ENCODE measurements around the gene BBS12. TPM values are rescaled to one million over a fixed set of nuclear protein-coding genes. Genes with fewer than 3 reads are reported as not detected.
"Not testable (repeated sequence)": the region's sequence is repeated elsewhere in the genome, so short reads cannot be mapped to it uniquely, and the experiment has no call there.

The BBS12 gene
- total RNA-seq, 2 experiments from 2014 or later, result 1.8 to 3.2 TPM

DNA sequence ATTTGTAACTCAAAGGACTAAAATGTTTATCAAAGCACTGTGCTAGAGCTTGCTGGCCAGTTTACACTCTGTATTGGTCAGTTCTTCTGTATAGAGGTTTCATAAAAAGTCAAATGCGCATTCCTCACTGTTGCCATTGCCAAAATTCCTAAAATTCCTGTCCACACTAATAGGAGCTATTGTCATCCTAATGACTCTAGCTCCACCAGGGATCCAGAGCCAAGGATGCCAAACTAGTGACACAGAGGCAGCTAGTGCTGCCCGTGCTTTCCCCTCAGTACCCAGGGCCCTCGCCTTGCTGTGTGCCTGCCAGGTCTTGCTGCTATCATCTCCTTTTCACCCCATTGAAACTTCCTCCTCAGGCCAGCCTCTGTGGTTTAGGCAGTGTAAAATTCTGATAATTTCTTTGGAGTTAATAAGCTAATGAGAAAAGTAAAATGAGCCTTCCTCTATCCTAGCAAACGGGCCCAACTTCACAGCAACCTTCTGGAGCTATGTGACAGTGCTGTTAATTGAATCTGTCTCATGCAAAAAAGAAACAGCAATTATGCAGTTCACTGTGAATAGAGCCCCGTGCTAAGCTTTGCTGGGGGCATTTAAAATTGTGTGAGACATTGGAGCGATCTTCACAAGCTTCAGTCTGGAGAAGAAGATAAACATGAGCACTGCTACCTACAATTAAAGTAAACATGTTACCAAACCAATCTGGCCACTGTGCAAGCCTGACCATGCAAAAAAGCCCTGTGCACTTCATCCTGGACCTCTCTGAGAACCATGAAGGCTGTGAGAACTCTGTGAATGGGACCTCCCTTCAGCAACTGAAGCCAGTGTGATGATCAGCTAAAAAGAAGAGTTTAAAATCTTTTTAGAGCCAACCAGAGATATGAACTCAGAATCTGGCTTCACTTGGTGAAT lies 51.1 kb downstream of the BBS12 start:
- BruUV-seq (replicated peaks), result no TSS peak
- CTCF ChIA-PET (ENCODE audit: unreplicated experiment), result no interaction called here

GRCh38 chr4:122784261-122784660 lies 51.8 kb downstream of the BBS12 start:
- TF ChIP-seq, protein P1, sequence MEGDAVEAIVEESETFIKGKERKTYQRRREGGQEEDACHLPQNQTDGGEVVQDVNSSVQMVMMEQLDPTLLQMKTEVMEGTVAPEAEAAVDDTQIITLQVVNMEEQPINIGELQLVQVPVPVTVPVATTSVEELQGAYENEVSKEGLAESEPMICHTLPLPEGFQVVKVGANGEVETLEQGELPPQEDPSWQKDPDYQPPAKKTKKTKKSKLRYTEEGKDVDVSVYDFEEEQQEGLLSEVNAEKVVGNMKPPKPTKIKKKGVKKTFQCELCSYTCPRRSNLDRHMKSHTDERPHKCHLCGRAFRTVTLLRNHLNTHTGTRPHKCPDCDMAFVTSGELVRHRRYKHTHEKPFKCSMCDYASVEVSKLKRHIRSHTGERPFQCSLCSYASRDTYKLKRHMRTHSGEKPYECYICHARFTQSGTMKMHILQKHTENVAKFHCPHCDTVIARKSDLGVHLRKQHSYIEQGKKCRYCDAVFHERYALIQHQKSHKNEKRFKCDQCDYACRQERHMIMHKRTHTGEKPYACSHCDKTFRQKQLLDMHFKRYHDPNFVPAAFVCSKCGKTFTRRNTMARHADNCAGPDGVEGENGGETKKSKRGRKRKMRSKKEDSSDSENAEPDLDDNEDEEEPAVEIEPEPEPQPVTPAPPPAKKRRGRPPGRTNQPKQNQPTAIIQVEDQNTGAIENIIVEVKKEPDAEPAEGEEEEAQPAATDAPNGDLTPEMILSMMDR (conservative IDR thresholded peaks at IDR 0.05; ENCODE audit: low read length), result no peak
- TF ChIP-seq EZH2phosphoT487 (IDR thresholded peaks at IDR 0.05; ENCODE audit: borderline replicate concordance, low read depth, low read length), result no peak
- H3K4me1 ChIP-seq (ENCODE audit: insufficient read depth, low read length, poor library complexity, severe bottlenecking), result no peaks in the 10 kb centered on the region
- H3K36me3 ChIP-seq (ENCODE audit: insufficient read depth, low read length), result no peaks in the 10 kb centered on the region
- H3K9me3 ChIP-seq (ENCODE audit: low read length), result no peaks in the 10 kb centered on the region
- no peak overlapping the region for H2AFZ ChIP-seq (ENCODE audit: low read length)
- DNase-seq (ENCODE audit: low spot score), result no peak
- ChIA-PET POLR2A (no interaction called here), CTCF (ENCODE audit: unreplicated experiment) (no interaction called here)
- no peak overlapping the region for H3K4me2 ChIP-seq (ENCODE audit: low read length)
- no peak overlapping the region for H3K4me3 ChIP-seq (ENCODE audit: low read depth, low read length, poor library complexity, severe bottlenecking)
- H3K27ac ChIP-seq (ENCODE audit: low read depth, low read length, poor library complexity, severe bottlenecking), result no peak overlapping the region
- H3K79me2 ChIP-seq (ENCODE audit: insufficient read depth, low read depth, low read length), result no peaks in the 10 kb centered on the region
- intact Hi-C loops (cut with micrococcal nuclease; ENCODE audit: unreplicated experiment), result no loop called here
- no TSS peak for BruUV-seq (replicated peaks)
- H4K20me1 ChIP-seq (ENCODE audit: insufficient read depth, low read length), result no peaks in the 10 kb centered on the region
- H3K9me2 ChIP-seq (ENCODE audit: insufficient read depth, low read length), result no peaks in the 10 kb centered on the region

More for the DNA sequence above, 51.1 kb downstream of the BBS12 start:
- H3K4me3 ChIP-seq (ENCODE audit: low read depth, low read length, poor library complexity, severe bottlenecking), result no peak overlapping the region
- no peaks in the 10 kb centered on the region for H3K9me2 ChIP-seq (ENCODE audit: insufficient read depth, low read length)
- no peak overlapping the region for H3K27ac ChIP-seq (ENCODE audit: low read depth, low read length, poor library complexity, severe bottlenecking)
- no peaks in the 10 kb centered on the region for H3K9me3 ChIP-seq (ENCODE audit: low read length)
- intact Hi-C loops (cut with micrococcal nuclease; ENCODE audit: unreplicated experiment), result no loop called here
- TF ChIP-seq, protein P1 (conservative IDR thresholded peaks at IDR 0.05; ENCODE audit: low read length), result no peak
- TF ChIP-seq EZH2phosphoT487 (IDR thresholded peaks at IDR 0.05; ENCODE audit: borderline replicate concordance, low read depth, low read length), result no peak
- no peaks in the 10 kb centered on the region for H4K20me1 ChIP-seq (ENCODE audit: insufficient read depth, low read length)
- POLR2A ChIA-PET, result interaction anchor here (0.6 to 0.8 kb wide), 2 partner anchors 30 to 136 kb away, joined by 3 read pairs; no protein-coding TSS in a partner anchor
- no peak overlapping the region for H2AFZ ChIP-seq (ENCODE audit: low read length)
- H3K4me1 ChIP-seq (ENCODE audit: insufficient read depth, low read length, poor library complexity, severe bottlenecking), result no peaks in the 10 kb centered on the region
- no peak overlapping the region for H3K4me2 ChIP-seq (ENCODE audit: low read length)
- H3K79me2 ChIP-seq (ENCODE audit: insufficient read depth, low read depth, low read length), result no peaks in the 10 kb centered on the region
- no peak for DNase-seq (ENCODE audit: low spot score)
- H3K36me3 ChIP-seq (ENCODE audit: insufficient read depth, low read length), result no peaks in the 10 kb centered on the region

- H3K27ac ChIP-seq (ENCODE audit: low read depth, low read length, poor library complexity, severe bottlenecking), result no peak overlapping the region
- no peak overlapping the region for H3K4me2 ChIP-seq (ENCODE audit: low read length)
- no peaks in the 10 kb centered on the region for H3K9me2 ChIP-seq (ENCODE audit: insufficient read depth, low read length)
- H3K4me3 ChIP-seq (ENCODE audit: low read depth, low read length, poor library complexity, severe bottlenecking), result no peak overlapping the region
- intact Hi-C loops (cut with micrococcal nuclease; ENCODE audit: unreplicated experiment), result no loop called here
- no peak overlapping the region for H2AFZ ChIP-seq (ENCODE audit: low read length)
- TF ChIP-seq, protein P1 (conservative IDR thresholded peaks at IDR 0.05; ENCODE audit: low read length), result no peak
- no peak for TF ChIP-seq EZH2phosphoT487 (IDR thresholded peaks at IDR 0.05; ENCODE audit: borderline replicate concordance, low read depth, low read length)
- POLR2A ChIA-PET, result no interaction called here
- BruUV-seq (replicated peaks), result no TSS peak
- CTCF ChIA-PET (ENCODE audit: unreplicated experiment), result no interaction called here
- H4K20me1 ChIP-seq (ENCODE audit: insufficient read depth, low read length), result no peaks in the 10 kb centered on the region
- no peaks in the 10 kb centered on the region for H3K9me3 ChIP-seq (ENCODE audit: low read length)
- H3K4me1 ChIP-seq (ENCODE audit: insufficient read depth, low read length, poor library complexity, severe bottlenecking), result no peaks in the 10 kb centered on the region
- no peaks in the 10 kb centered on the region for H3K79me2 ChIP-seq (ENCODE audit: insufficient read depth, low read depth, low read length)
- no peak for DNase-seq (ENCODE audit: low spot score)
- H3K36me3 ChIP-seq (ENCODE audit: insufficient read depth, low read length), result no peaks in the 10 kb centered on the region
These were observed 52.6 kb downstream of the BBS12 start for GRCh38 chr4:122785099-122785498.

GRCh38 chr4:122786296-122786695 lies 53.8 kb downstream of the BBS12 start:
- DNase-seq (ENCODE audit: low spot score), result not testable (repeated sequence)

More at GRCh38 chr4:122786296-122786695, 53.8 kb downstream of the BBS12 start:
- H2AFZ ChIP-seq (ENCODE audit: low read length); H3K79me2 ChIP-seq (ENCODE audit: insufficient read depth, low read depth, low read length); H3K4me3 ChIP-seq (ENCODE audit: low read depth, low read length, poor library complexity, severe bottlenecking); H3K36me3 ChIP-seq (ENCODE audit: insufficient read depth, low read length); BruUV-seq (replicated peaks); H3K4me1 ChIP-seq (ENCODE audit: insufficient read depth, low read length, poor library complexity, severe bottlenecking); H3K4me2 ChIP-seq (ENCODE audit: low read length); intact Hi-C loops (cut with micrococcal nuclease; ENCODE audit: unreplicated experiment); H3K27ac ChIP-seq (ENCODE audit: low read depth, low read length, poor library complexity, severe bottlenecking); H4K20me1 ChIP-seq (ENCODE audit: insufficient read depth, low read length); H3K9me2 ChIP-seq (ENCODE audit: insufficient read depth, low read length); CTCF ChIA-PET (ENCODE audit: unreplicated experiment); H3K9me3 ChIP-seq (ENCODE audit: low read length): not testable (repeated sequence)
- POLR2A ChIA-PET, result interaction anchor here (0.7 kb wide), 1 partner anchor 264 kb away, joined by 3 read pairs; no protein-coding TSS in a partner anchor

Data from OCI-LY7 (cell line).